K562 (cell line): ENCODE results near the gene GANAB. TPM values are rescaled to one million over a fixed set of nuclear protein-coding genes. Genes with fewer than 3 reads are reported as not detected.
A peak's percentile ranks its signal among the peaks of the same experiment; 100 is the strongest.
"Not testable (repeated sequence)": the region's sequence is repeated elsewhere in the genome, so short reads cannot be mapped to it uniquely, and the experiment has no call there.

ENCODE experiments used
- ATAC-seq: fragments of 200-7000 bp; cut with Tn5 transposase; 3 replicates; pipeline ENCODE4 v1.9.1; 2020; ENCODE audit warnings: moderate library complexity
- BruUV-seq: library from RNA; stranded (reverse); fragments of 400-500 nt; replicated peaks from 2 replicates; lab custom pipeline; 2021; lab: Mats Ljungman, UMichigan
- CTCF ChIA-PET: fragments of 300-600 bp; formaldehyde crosslinking; extraction: SDS; loops from one replicate; lab custom pipeline; 2021; ENCODE audit warnings: low intra/inter-chr PET ratio; lab: Yijun Ruan, JAX
- POLR2A ChIA-PET: fragments of 300-600, 350-650 bp; sonication (Branson Sonifier 250); formaldehyde crosslinking; extraction: SDS; loops from one replicate; lab custom pipeline; 2021; ENCODE audit warnings: antibody characterized with exemption, inconsistent platforms; lab: Yijun Ruan, JAX
- DNase-seq, 4 experiments: peaks; one replicate each; pipeline versions ENCODE4 v3.0.0 to v3.0.0-alpha.2; 2011 to 2018; ENCODE audit warnings: low spot score in 3 of 4, mixed read lengths in 3 of 4; ENCODE audit errors: extremely low read depth in 1 of 4
- FAIRE-seq: peaks from 2 replicates; lab custom pipeline; 2011; peaks lifted over from hg19 to GRCh38; lab: Jason Lieb, UNC
- H2AFZ ChIP-seq: 2 replicates; pipeline ENCODE4 v1.6.0; 2011; ENCODE audit warnings: low read depth, low read length, control low read depth, inconsistent platforms
- H3K27ac ChIP-seq: fragments of 200-600 bp; 3 replicates; pipeline ENCODE4 v1.8.0; 2011; ENCODE audit warnings: low read depth, mild to moderate bottlenecking, control low read depth, inconsistent platforms, low read length, moderate library complexity, mixed read lengths; ENCODE audit errors: extremely low read depth
- H3K27me3 ChIP-seq, 2 experiments: fragments of 300-600 bp in 1 of 2; 2 replicates in 1 of 2; 3 replicates in 1 of 2; pipeline versions ENCODE4 v1.6.0 to v1.8.0; 2011; ENCODE audit warnings: inconsistent platforms in 2 of 2, low read length in 2 of 2, mild to moderate bottlenecking in 1 of 2, mixed read lengths in 1 of 2, moderate library complexity in 1 of 2; ENCODE audit not compliant: control insufficient read depth in 2 of 2, insufficient read depth in 2 of 2
- H3K36me3 ChIP-seq: fragments of 300-600 bp; 3 replicates; pipeline ENCODE4 v1.8.0; 2011; ENCODE audit warnings: mild to moderate bottlenecking, low read length, inconsistent platforms; ENCODE audit not compliant: control insufficient read depth, insufficient read depth
- H3K4me1 ChIP-seq, 2 experiments: fragments of 200-600 bp in 1 of 2; replicated peaks in 1 of 2; 2 replicates in 1 of 2; 3 replicates in 1 of 2; pipeline versions ENCODE4 v1.5.1 to v1.8.0; 2011; ENCODE audit warnings: inconsistent platforms in 2 of 2, low read length in 2 of 2, mild to moderate bottlenecking in 1 of 2, mixed read lengths in 1 of 2, moderate library complexity in 1 of 2; ENCODE audit not compliant: control insufficient read depth in 2 of 2, insufficient read depth in 2 of 2
- H3K4me2 ChIP-seq: 2 replicates; pipeline ENCODE4 v1.6.1; 2011; ENCODE audit warnings: low read length, control low read depth, inconsistent platforms, mixed read lengths; ENCODE audit not compliant: insufficient read depth
- H3K4me3 ChIP-seq: fragments of 200-600 bp; sonication (generic), shearing (Covaris generic); 2 replicates; pipeline ENCODE4 v1.5.1; 2016; ENCODE audit warnings: control low read depth, inconsistent platforms
- H3K79me2 ChIP-seq: fragments of 200-600 bp; 3 replicates; pipeline ENCODE4 v1.8.0; 2011; ENCODE audit warnings: low read length, inconsistent platforms; ENCODE audit not compliant: control insufficient read depth, insufficient read depth
- H3K9ac ChIP-seq, 2 experiments: 2 replicates each; pipeline versions ENCODE4 v1.6.0 to v1.6.1; 2011; ENCODE audit warnings: low read depth in 2 of 2, low read length in 2 of 2, control low read depth in 1 of 2, inconsistent platforms in 1 of 2, mild to moderate bottlenecking in 1 of 2, mixed read lengths in 1 of 2; ENCODE audit not compliant: insufficient read depth in 1 of 2
- H3K9me1 ChIP-seq: one replicate; pipeline ENCODE4 v1.6.0; 2011; ENCODE audit warnings: inconsistent platforms, mild to moderate bottlenecking, low read length, moderate library complexity; ENCODE audit not compliant: control insufficient read depth, insufficient read depth
- H3K9me3 ChIP-seq: replicated peaks from 2 replicates; pipeline ENCODE4 v1.5.1; 2011; ENCODE audit warnings: low read depth, low read length, inconsistent platforms; ENCODE audit not compliant: control insufficient read depth, insufficient read depth
- H4K20me1 ChIP-seq: replicated peaks from 2 replicates; pipeline ENCODE4 v1.6.1; 2011; ENCODE audit warnings: low read length, inconsistent platforms, mixed read lengths; ENCODE audit not compliant: control insufficient read depth, insufficient read depth
- C11orf30 ChIP-seq: fragments of 450-650 bp; IDR thresholded peaks from 2 replicates; pipeline ENCODE4 v1.6.1; 2016; ENCODE audit warnings: low read depth, mild to moderate bottlenecking
- CBFA2T3 ChIP-seq: fragments of 450-650 bp; IDR thresholded peaks from 2 replicates; pipeline ENCODE4 v1.6.1; 2017
- CTCF ChIP-seq, 3 experiments: IDR thresholded peaks in 2 of 3; conservative IDR thresholded peaks in 1 of 3; 2 replicates each; pipeline ENCODE4 v1.5.1; 2011 to 2012; ENCODE audit warnings: low read length in 3 of 3, mild to moderate bottlenecking in 3 of 3, control low read depth in 2 of 3, improper control_type of control experiment in 1 of 3, inconsistent platforms in 1 of 3, low read depth in 1 of 3, mixed read lengths in 1 of 3, moderate library complexity in 1 of 3; ENCODE audit not compliant: insufficient read depth in 2 of 3
- DEAF1 ChIP-seq: fragments of 450-650 bp; formaldehyde crosslinking; IDR thresholded peaks from 2 replicates; pipeline ENCODE4 v1.4.0; 2020; ENCODE audit warnings: mild to moderate bottlenecking, moderate library complexity
- JUNB ChIP-seq: fragments of 450-650 bp; formaldehyde crosslinking; conservative IDR thresholded peaks from 2 replicates; pipeline ENCODE4 v1.4.0; 2020; ENCODE audit warnings: mild to moderate bottlenecking
- MAFG ChIP-seq: fragments of 450-650 bp; conservative IDR thresholded peaks from 2 replicates; pipeline ENCODE4 v1.6.1; 2016; ENCODE audit warnings: missing genetic modification characterization, missing compliant biosample characterization
- MTA1 ChIP-seq: fragments of 450-650 bp; IDR thresholded peaks from 2 replicates; pipeline ENCODE4 v1.6.1; 2017; ENCODE audit warnings: borderline replicate concordance
- ZNF316 ChIP-seq: fragments of 450-650 bp; IDR thresholded peaks from 2 replicates; pipeline ENCODE4 v1.6.1; 2016
- WGBS: fragments of 100-300 bp; shearing (Covaris generic); methylation state at CpG from one replicate; pipeline ENCODE4 v1.1.6; 2016; ENCODE audit warnings: low coverage, mixed read lengths; ENCODE audit not compliant: insufficient coverage; ENCODE audit errors: missing lambda C conversion rate; 5-methylcytosine and 5-hydroxymethylcytosine counted together
- in situ Hi-C: fragments of 300-500 bp; cut with MboI; formaldehyde crosslinking; loops from 4 replicates; pipeline ENCODE4 v1.15.0; 2018; ENCODE audit warnings: inconsistent platforms, mixed read lengths
- intact Hi-C: fragments of 100-400 bp; cut with micrococcal nuclease; formaldehyde crosslinking; loops from 2 replicates; pipeline ENCODE4 v1.14.2; 2022
- polyA plus RNA-seq, 8 experiments: library from polyadenylated mRNA; depleted of rRNA in 4 of 8; stranded (reverse) in 5 of 8; unstranded in 3 of 8; fragments of >200 nt; fragmentation: Nextera tagmentation in 2 of 8; fragmentation: Illumina TruSeq in 1 of 8; extraction: Ambion mirVana in 2 of 8; extraction: Trizol in 1 of 8; gene quantifications; 2 replicates each; pipeline versions ENCODE4 v1.2.1 to v1.2.3, GENCODE V29; 2011 to 2014; ENCODE audit warnings: inconsistent platforms in 1 of 8, missing spikeins in 1 of 8
- total RNA-seq, 7 experiments: library from RNA; depleted of rRNA in 6 of 7; stranded (reverse); fragments of >200 nt in 6 of 7; fragmentation: Illumina TruSeq in 2 of 7; extraction: Trizol in 2 of 7; gene quantifications; 2 replicates each; pipeline versions ENCODE4 v1.2.1 to v1.2.3, GENCODE V29; 2011 to 2021; ENCODE audit warnings: low replicate concordance in 1 of 7

Gene GANAB
- total and polyA plus RNA-seq, 9 of the 15 experiments (the other 6 are each of a cell fraction or from before 2014, with no cell fraction given) = 6.5 to 284 (median 161) TPM

- TF ChIP-seq CTCF (IDR thresholded peaks at IDR 0.05 in 2 of 3, conservative IDR thresholded peaks at IDR 0.05 in 1 of 3; ENCODE audit: insufficient read depth in 2 of 3, low read depth in 1 of 3, low read length in 3 of 3) (peak; percentile 39 to 49 (median 48); a peak in 4 of 6 replicates), CBFA2T3 (no peak), JUNB (CRISPR knock-in tag) (no peak), DEAF1 (CRISPR knock-in tag) (no peak), MTA1 (no peak)
Observed at GRCh38 chr11:62676698-62677097, 30.3 kb upstream of the GANAB start (continued).

- H4K20me1 ChIP-seq, H3K4me2 ChIP-seq, H3K27ac ChIP-seq, H3K4me3 ChIP-seq, intact Hi-C loops, in situ Hi-C loops, H3K27me3 ChIP-seq, H2AFZ ChIP-seq, DNase-seq, FAIRE-seq, ATAC-seq, BruUV-seq, H3K9me3 ChIP-seq, H3K9ac ChIP-seq, CTCF ChIA-PET, H3K9me1 ChIP-seq: not testable (repeated sequence)
- Histone ChIP-seq H3K4me1 (peaks cover 31 to 56% of the 10 kb centered on the region in 2 experiments; a peak in 4 of 5 replicates), H3K79me2 (peaks cover 75% of the 10 kb centered on the region), H3K36me3 (peaks cover 51% of the 10 kb centered on the region)
- WGBS = 88% methylated on average over 10 of the region's 10 CpGs
- POLR2A ChIA-PET = interaction anchor here (1.0 to 5.4 kb wide), 7 partner anchors 10 to 166 kb away, joined by 3 to 57 read pairs (median 5); partner anchors contain the start of genes C11orf98, CSKMT and HNRNPUL2
- TF ChIP-seq MAFG (tag) (peak; percentile 47), C11orf30 (peak; percentile 58), ZNF316 (peak; percentile 71)
Observed at GRCh38 chr11:62675415-62675814, 29.0 kb upstream of the GANAB start.
